ENCODE data around the gene EPS8L2. TPM values are rescaled to one million over a fixed set of nuclear protein-coding genes. Genes with fewer than 3 reads are reported as not detected.

EPS8L2 gene
- total and polyA plus RNA-seq, 2 of the 4 experiments (the other 2 are of a cell fraction), result 17.2 to 39.4 TPM

DNA sequence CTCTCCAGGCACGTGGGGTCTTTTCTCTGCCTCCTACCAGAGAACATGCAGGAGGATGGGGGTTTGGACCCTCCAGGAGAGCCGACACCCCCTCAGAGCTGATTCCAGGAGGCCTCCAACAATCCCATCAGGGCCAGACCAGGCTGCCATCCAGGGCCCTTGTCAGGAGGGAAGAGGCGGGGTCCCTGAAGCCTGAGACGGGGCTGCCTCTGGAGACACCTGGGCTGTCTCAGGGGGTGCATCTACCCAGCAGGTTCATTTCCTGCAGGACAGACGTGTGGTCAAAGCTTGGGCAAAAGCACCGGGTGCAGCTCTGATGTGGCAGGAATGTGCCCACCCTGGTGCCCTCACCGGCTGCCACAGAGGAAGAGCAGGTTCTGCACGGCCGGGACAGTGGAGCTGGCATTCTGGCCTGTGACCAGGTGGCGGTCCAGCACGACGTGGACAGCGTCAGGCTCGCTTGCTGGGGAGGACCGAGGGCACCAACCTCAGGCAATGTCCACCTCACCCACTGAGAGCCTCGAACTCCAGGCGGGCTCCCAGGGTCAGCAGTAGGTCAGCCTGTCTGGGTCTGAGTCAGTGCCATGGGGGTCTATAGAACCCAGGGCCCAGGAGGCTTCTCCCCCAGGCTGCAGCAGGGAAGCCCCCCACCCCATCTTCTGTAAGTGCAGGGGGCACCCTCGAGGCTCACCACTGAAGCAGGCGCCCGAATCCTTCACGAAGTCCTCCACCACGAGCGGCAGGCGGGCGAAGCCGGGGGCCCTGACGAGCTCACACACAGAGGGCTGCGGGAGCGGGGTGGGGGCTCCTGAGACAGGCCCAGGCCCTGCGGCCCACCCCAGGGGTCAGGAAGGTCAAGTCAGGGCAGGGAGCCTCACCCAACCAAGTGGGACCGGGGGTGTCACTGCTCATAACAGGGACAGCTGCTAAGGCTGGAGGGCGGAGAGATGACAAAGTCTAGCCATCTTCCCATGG is 64.9 kb downstream of the EPS8L2 start:
- H4K91ac ChIP-seq (ENCODE audit: insufficient read depth, low read depth, low read length), result no peak overlapping the region
- no TSS peak for BruUV-seq (replicated peaks)
- no peak overlapping the region for H3K27ac ChIP-seq (ENCODE audit: insufficient read depth, low read length)
- H3K18ac ChIP-seq (ENCODE audit: low read depth, low read length), result no peak overlapping the region
- H3K4ac ChIP-seq (ENCODE audit: low read depth, low read length), result no peak overlapping the region
- H2AFZ ChIP-seq (replicated peaks; ENCODE audit: low read length, poor library complexity), result no peak overlapping the region
- no peak overlapping the region for H4K8ac ChIP-seq (ENCODE audit: low read depth in 2 of 2, low read length in 2 of 2)
- ChIA-PET CTCF (no interaction called here), POLR2A (ENCODE audit: unreplicated experiment) (interaction anchor here (0.5 kb wide), 1 partner anchor 31 kb away, joined by 7 read pairs; no protein-coding TSS in a partner anchor)
- intact Hi-C loops (cut with micrococcal nuclease) (no loop called here), dilution Hi-C loops (cut with HindIII; ENCODE audit: low sequenced_read_pairs, unreplicated experiment) (no loop called here), in situ Hi-C loops (cut with MboI; ENCODE audit: low sequenced_read_pairs) (no loop called here)
- peaks cover 9 to 64% of the 10 kb centered on the region in 2 experiments for H3K79me1 ChIP-seq (ENCODE audit: low read depth in 1 of 2, low read length in 2 of 2)
- no peak for DNase-seq
- no peaks in the 10 kb centered on the region for H3K9me3 ChIP-seq (ENCODE audit: control insufficient read depth, insufficient read depth, low read length)
- no peak overlapping the region for H2BK120ac ChIP-seq (ENCODE audit: low read depth, low read length)
- peaks cover 54% of the 10 kb centered on the region for H3K36me3 ChIP-seq (ENCODE audit: control insufficient read depth, insufficient read depth, low read length)
- H3K23ac ChIP-seq (ENCODE audit: low read depth, low read length), result no peak overlapping the region
- no peak overlapping the region for H3K14ac ChIP-seq (replicated peaks; ENCODE audit: low read depth, low read length)
- H2AK9ac ChIP-seq (replicated peaks; ENCODE audit: low read depth, low read length, poor library complexity), result no peak overlapping the region
- ATAC-seq (ENCODE audit: low read depth), result no peak
- 98% methylated on average over 14 of the region's 32 CpGs; no CpG with 5 or more reads in 1 of the 2 experiments for WGBS, 2 experiments (ENCODE audit: extremely low coverage in 2 of 2, insufficient read length in 1 of 2)
- no peak overlapping the region for H2BK15ac ChIP-seq (ENCODE audit: low read depth, low read length)
- H4K5ac ChIP-seq (ENCODE audit: low read depth, low read length), result no peak overlapping the region
- H3K27me3 ChIP-seq (ENCODE audit: control insufficient read depth, insufficient read depth, low read length), result no peaks in the 10 kb centered on the region
- no peak overlapping the region for H3K4me2 ChIP-seq (ENCODE audit: low read depth, low read length)
- H2AK5ac ChIP-seq (ENCODE audit: low read depth, low read length), result no peak overlapping the region
- H3K56ac ChIP-seq (ENCODE audit: extremely low read depth, insufficient read depth, low read length), result no peak overlapping the region
- no peak overlapping the region for H3K4me3 ChIP-seq (ENCODE audit: insufficient read depth, low read depth, low read length)
- H4K20me1 ChIP-seq (ENCODE audit: insufficient read depth, low read length), result peaks cover 62% of the 10 kb centered on the region
- peaks cover 8% of the 10 kb centered on the region; the same call in 1 of the 2 replicates for H3K9me1 ChIP-seq (ENCODE audit: insufficient read depth, low read length)
- H2BK5ac ChIP-seq (ENCODE audit: low read depth, low read length, poor library complexity, severe bottlenecking), result no peak overlapping the region
- no peak overlapping the region for H2BK20ac ChIP-seq (ENCODE audit: low read depth, low read length)
- no peak overlapping the region for H3K9ac ChIP-seq (ENCODE audit: low read depth, low read length)
- peaks cover 9% of the 10 kb centered on the region for H3K4me1 ChIP-seq (ENCODE audit: control insufficient read depth, insufficient read depth, low read length)
- TF ChIP-seq MAFK (IDR thresholded peaks at IDR 0.05; ENCODE audit: low read depth, low read length), result no peak
- no peak for TF ChIP-seq MXI1 (IDR thresholded peaks at IDR 0.05; ENCODE audit: borderline replicate concordance, low read depth, low read length)
- TF ChIP-seq RAD21 (IDR thresholded peaks at IDR 0.05; ENCODE audit: low read length), result no peak
- no peak for TF ChIP-seq NFE2L2 (IDR thresholded peaks at IDR 0.05; ENCODE audit: low read depth, low read length)
- TF ChIP-seq SMC3 (IDR thresholded peaks at IDR 0.05; ENCODE audit: low read depth, low read length), result no peak
- no peak for TF ChIP-seq FOS (IDR thresholded peaks at IDR 0.05; ENCODE audit: low read depth, low read length)
- TF ChIP-seq RFX5 (IDR thresholded peaks at IDR 0.05; ENCODE audit: low read depth, low read length), result no peak
- no peak for TF ChIP-seq RCOR1 (IDR thresholded peaks at IDR 0.05; ENCODE audit: insufficient replicate concordance, low read length)
- TF ChIP-seq, protein P1, sequence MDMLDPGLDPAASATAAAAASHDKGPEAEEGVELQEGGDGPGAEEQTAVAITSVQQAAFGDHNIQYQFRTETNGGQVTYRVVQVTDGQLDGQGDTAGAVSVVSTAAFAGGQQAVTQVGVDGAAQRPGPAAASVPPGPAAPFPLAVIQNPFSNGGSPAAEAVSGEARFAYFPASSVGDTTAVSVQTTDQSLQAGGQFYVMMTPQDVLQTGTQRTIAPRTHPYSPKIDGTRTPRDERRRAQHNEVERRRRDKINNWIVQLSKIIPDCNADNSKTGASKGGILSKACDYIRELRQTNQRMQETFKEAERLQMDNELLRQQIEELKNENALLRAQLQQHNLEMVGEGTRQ (IDR thresholded peaks at IDR 0.05; ENCODE audit: low read depth, low read length), result no peak
- TF ChIP-seq BHLHE40 (IDR thresholded peaks at IDR 0.05; ENCODE audit: low read depth, low read length), result no peak
- TF ChIP-seq MAZ (IDR thresholded peaks at IDR 0.05; ENCODE audit: borderline replicate concordance, low read depth, low read length), result no peak
- TF ChIP-seq CEBPB (IDR thresholded peaks at IDR 0.05; ENCODE audit: low read depth, low read length), result no peak
- no peak for TF ChIP-seq CHD1 (IDR thresholded peaks at IDR 0.05; ENCODE audit: low read depth, low read length)
- TF ChIP-seq POLR2A (IDR thresholded peaks at IDR 0.05; ENCODE audit: low read depth, low read length), result no peak
- TF ChIP-seq, protein P2, sequence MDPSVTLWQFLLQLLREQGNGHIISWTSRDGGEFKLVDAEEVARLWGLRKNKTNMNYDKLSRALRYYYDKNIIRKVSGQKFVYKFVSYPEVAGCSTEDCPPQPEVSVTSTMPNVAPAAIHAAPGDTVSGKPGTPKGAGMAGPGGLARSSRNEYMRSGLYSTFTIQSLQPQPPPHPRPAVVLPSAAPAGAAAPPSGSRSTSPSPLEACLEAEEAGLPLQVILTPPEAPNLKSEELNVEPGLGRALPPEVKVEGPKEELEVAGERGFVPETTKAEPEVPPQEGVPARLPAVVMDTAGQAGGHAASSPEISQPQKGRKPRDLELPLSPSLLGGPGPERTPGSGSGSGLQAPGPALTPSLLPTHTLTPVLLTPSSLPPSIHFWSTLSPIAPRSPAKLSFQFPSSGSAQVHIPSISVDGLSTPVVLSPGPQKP (IDR thresholded peaks at IDR 0.05; ENCODE audit: borderline replicate concordance, low read depth, low read length), result no peak
